Measurements from ENCODE around the gene MYO5C. TPM values are rescaled to one million over a fixed set of nuclear protein-coding genes. Genes with fewer than 3 reads are reported as not detected.

Gene MYO5C
- total RNA-seq, 1 experiment from 2014 or later = 0.43 TPM

DNA sequence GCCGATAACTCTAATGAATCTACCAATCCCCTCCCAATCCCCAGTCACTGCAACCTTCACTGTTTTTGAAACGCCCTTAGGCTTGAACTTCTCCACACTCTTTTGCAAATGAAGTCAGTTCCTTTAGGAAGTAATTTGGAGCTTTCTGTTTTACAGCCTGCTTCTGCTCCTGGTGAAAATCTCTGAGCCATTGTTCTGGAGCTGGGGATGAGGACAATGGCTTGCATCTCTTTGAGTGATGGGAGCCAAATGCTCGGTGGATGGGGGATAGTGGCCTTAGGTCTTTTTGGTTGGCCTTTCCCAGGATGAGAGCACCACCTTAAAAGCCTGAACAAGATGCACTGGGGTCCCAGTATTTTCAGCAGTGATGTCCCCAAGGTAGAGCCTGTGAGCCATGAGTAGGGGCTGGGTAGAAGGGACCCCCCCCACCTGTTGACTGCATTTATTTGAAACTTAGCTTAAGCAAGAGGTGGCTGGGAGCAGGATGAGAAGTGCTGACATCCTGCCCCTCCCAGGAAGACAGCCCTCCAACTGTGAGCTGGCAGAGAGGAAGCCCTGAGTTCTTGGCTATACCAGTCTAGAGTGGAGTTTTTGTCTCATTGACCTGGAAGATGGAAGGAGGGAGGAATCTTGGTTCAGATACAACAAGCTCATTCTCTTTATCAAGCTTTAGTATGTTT, 7.6 kb upstream of the MYO5C start:
- no peak overlapping the region for H3K27ac ChIP-seq (ENCODE audit: low read depth, low read length, poor library complexity, severe bottlenecking)
- BruUV-seq (replicated peaks) = no TSS peak
- TF ChIP-seq EZH2 (IDR thresholded peaks at IDR 0.05; ENCODE audit: borderline replicate concordance, low read depth, low read length, poor library complexity, severe bottlenecking) = no peak
- TF ChIP-seq, protein P1, sequence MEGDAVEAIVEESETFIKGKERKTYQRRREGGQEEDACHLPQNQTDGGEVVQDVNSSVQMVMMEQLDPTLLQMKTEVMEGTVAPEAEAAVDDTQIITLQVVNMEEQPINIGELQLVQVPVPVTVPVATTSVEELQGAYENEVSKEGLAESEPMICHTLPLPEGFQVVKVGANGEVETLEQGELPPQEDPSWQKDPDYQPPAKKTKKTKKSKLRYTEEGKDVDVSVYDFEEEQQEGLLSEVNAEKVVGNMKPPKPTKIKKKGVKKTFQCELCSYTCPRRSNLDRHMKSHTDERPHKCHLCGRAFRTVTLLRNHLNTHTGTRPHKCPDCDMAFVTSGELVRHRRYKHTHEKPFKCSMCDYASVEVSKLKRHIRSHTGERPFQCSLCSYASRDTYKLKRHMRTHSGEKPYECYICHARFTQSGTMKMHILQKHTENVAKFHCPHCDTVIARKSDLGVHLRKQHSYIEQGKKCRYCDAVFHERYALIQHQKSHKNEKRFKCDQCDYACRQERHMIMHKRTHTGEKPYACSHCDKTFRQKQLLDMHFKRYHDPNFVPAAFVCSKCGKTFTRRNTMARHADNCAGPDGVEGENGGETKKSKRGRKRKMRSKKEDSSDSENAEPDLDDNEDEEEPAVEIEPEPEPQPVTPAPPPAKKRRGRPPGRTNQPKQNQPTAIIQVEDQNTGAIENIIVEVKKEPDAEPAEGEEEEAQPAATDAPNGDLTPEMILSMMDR (conservative IDR thresholded peaks at IDR 0.05; ENCODE audit: low read depth, low read length) = no peak
- ChIA-PET CTCF (no interaction called here), POLR2A (ENCODE audit: low non-redundant PET) (no interaction called here)
- no peak for DNase-seq (ENCODE audit: low spot score)
- H3K4me3 ChIP-seq (ENCODE audit: low read depth, low read length, poor library complexity, severe bottlenecking) = no peak overlapping the region
- H3K36me3 ChIP-seq (ENCODE audit: insufficient read depth, low read length, poor library complexity, severe bottlenecking) = no peaks in the 10 kb centered on the region
- H3K27me3 ChIP-seq (replicated peaks; ENCODE audit: insufficient read depth, low read depth, low read length, poor library complexity) = no peaks in the 10 kb centered on the region
- no peaks in the 10 kb centered on the region for H3K9me3 ChIP-seq (ENCODE audit: low read depth, low read length, poor library complexity, severe bottlenecking)
- intact Hi-C loops (cut with micrococcal nuclease; ENCODE audit: unreplicated experiment) = no loop called here
- H3K4me1 ChIP-seq (ENCODE audit: insufficient read depth, low read length, poor library complexity, severe bottlenecking) = no peaks in the 10 kb centered on the region

DNA sequence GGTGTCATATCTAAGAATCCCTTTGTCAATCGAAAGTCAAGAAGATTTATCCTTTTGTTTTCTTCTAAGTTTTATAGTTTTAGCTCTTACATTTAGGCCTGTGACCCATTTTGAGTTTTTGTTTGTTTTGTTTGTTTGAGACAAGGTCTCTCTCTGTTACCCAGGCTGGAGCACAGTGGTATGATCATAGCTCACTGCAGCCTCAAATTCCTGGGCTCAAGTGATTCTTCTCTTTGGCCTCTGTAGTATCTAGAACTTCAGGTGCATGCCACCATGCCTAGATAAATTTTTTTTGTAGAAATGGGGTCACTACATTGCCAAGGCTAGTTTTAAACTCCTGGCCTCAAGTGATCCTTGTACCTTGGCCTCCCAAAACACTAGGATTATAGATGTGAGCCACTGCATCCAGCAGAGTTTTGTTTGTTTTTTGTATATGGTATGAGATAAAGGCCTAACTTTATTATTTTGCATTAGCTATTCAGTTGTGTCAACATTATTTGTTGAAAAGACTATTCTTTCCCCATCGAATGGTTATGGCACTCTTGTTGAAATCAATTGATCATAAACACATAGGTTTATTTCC, 5.8 kb upstream of the MYO5C start:
- H3K4me3 ChIP-seq (ENCODE audit: low read depth, low read length, poor library complexity, severe bottlenecking) = no peak overlapping the region
- CTCF ChIA-PET = no interaction called here
- TF ChIP-seq EZH2 (IDR thresholded peaks at IDR 0.05; ENCODE audit: borderline replicate concordance, low read depth, low read length, poor library complexity, severe bottlenecking) = no peak
- H3K9me3 ChIP-seq (ENCODE audit: low read depth, low read length, poor library complexity, severe bottlenecking) = no peaks in the 10 kb centered on the region
- H3K4me1 ChIP-seq (ENCODE audit: insufficient read depth, low read length, poor library complexity, severe bottlenecking) = no peaks in the 10 kb centered on the region
- POLR2A ChIA-PET (ENCODE audit: low non-redundant PET) = no interaction called here
- intact Hi-C loops (cut with micrococcal nuclease; ENCODE audit: unreplicated experiment) = no loop called here
- no peak for DNase-seq (ENCODE audit: low spot score)
- H3K27me3 ChIP-seq (replicated peaks; ENCODE audit: insufficient read depth, low read depth, low read length, poor library complexity) = peaks cover 5% of the 10 kb centered on the region
- no peak overlapping the region for H3K27ac ChIP-seq (ENCODE audit: low read depth, low read length, poor library complexity, severe bottlenecking)
- H3K36me3 ChIP-seq (ENCODE audit: insufficient read depth, low read length, poor library complexity, severe bottlenecking) = no peaks in the 10 kb centered on the region
- no TSS peak for BruUV-seq (replicated peaks)

DNA sequence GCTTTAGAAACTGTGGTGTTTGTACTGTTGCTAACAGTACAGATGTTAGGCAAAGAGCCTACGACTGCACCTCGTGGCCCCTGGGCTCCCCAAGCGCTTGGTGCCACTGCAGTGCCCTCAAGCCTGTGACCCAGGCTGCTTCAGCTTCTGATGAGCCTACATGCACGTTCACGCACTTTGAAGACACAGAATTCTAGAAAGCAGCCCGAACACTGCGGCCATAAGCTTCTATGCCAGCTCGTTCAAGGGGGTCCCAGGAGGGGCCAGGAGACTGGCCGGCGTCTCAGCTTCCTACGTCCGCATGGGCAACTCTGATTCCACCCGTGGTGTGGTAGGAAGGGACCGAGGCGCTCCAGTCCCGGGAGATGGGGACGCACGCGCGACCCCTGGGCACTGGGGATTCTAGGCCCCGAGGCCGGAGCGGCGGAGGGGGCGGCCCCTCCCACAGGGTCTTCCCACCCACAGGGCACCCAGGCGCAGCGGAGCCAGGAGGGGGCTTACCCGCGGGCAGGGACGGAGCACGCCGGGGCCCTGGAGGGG, 653 bp downstream of the MYO5C start:
- ChIA-PET POLR2A (ENCODE audit: low non-redundant PET) (no interaction called here), CTCF (no interaction called here)
- H3K36me3 ChIP-seq (ENCODE audit: insufficient read depth, low read length, poor library complexity, severe bottlenecking) = no peaks in the 10 kb centered on the region
- H3K4me3 ChIP-seq (ENCODE audit: low read depth, low read length, poor library complexity, severe bottlenecking) = peak overlapping the region; percentile 19
- no TSS peak for BruUV-seq (replicated peaks)
- H3K4me1 ChIP-seq (ENCODE audit: insufficient read depth, low read length, poor library complexity, severe bottlenecking) = no peaks in the 10 kb centered on the region
- no peak overlapping the region for H3K27ac ChIP-seq (ENCODE audit: low read depth, low read length, poor library complexity, severe bottlenecking)
- intact Hi-C loops (cut with micrococcal nuclease; ENCODE audit: unreplicated experiment) = no loop called here
- peaks cover 44% of the 10 kb centered on the region for H3K27me3 ChIP-seq (replicated peaks; ENCODE audit: insufficient read depth, low read depth, low read length, poor library complexity)
- TF ChIP-seq, protein P1 (conservative IDR thresholded peaks at IDR 0.05; ENCODE audit: low read depth, low read length) = no peak
- TF ChIP-seq EZH2 (IDR thresholded peaks at IDR 0.05; ENCODE audit: borderline replicate concordance, low read depth, low read length, poor library complexity, severe bottlenecking) = no peak
- DNase-seq (ENCODE audit: low spot score) = no peak
- no peaks in the 10 kb centered on the region for H3K9me3 ChIP-seq (ENCODE audit: low read depth, low read length, poor library complexity, severe bottlenecking)

Measured in A673 (cell line).